ENCODE measurements around the gene VWC2L. TPM values are rescaled to one million over a fixed set of nuclear protein-coding genes. Genes with fewer than 3 reads are reported as not detected.

Gene VWC2L
- total RNA-seq, 1 experiment from 2014 or later: not detected

DNA sequence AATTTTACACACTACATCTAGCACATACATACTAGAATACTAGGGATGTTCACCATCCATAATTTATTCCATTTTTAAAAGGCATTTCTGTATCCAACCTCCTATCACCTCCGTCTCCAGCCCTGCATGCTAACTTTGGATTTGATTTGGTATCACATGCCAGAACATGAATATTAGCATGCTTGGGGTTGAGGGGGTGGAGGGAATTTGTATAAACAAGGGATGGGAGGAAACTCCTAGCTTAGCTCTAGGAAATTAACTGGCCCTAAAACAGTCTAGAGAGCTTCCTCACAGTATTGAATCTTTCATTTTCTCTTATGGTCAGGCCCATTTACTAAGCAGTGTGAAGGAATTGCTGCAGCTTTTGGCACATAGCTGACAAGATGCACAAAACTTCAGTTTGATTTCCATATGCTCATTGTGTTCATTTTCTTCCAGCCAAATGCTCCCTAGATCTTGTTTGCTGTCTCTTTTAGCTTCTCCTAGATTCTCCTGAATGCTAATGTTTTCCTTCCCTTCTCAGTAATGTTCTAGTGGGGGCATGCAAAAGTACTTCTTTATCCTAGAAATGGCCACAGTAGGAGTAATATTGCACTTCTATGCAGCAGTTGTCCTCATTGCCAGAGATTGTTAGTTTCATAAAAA is 135.2 kb downstream of the VWC2L start (continued):
- TF ChIP-seq CREM (CRISPR knock-in tag; IDR thresholded peaks at IDR 0.05): no peak
- TF ChIP-seq, protein P1, sequence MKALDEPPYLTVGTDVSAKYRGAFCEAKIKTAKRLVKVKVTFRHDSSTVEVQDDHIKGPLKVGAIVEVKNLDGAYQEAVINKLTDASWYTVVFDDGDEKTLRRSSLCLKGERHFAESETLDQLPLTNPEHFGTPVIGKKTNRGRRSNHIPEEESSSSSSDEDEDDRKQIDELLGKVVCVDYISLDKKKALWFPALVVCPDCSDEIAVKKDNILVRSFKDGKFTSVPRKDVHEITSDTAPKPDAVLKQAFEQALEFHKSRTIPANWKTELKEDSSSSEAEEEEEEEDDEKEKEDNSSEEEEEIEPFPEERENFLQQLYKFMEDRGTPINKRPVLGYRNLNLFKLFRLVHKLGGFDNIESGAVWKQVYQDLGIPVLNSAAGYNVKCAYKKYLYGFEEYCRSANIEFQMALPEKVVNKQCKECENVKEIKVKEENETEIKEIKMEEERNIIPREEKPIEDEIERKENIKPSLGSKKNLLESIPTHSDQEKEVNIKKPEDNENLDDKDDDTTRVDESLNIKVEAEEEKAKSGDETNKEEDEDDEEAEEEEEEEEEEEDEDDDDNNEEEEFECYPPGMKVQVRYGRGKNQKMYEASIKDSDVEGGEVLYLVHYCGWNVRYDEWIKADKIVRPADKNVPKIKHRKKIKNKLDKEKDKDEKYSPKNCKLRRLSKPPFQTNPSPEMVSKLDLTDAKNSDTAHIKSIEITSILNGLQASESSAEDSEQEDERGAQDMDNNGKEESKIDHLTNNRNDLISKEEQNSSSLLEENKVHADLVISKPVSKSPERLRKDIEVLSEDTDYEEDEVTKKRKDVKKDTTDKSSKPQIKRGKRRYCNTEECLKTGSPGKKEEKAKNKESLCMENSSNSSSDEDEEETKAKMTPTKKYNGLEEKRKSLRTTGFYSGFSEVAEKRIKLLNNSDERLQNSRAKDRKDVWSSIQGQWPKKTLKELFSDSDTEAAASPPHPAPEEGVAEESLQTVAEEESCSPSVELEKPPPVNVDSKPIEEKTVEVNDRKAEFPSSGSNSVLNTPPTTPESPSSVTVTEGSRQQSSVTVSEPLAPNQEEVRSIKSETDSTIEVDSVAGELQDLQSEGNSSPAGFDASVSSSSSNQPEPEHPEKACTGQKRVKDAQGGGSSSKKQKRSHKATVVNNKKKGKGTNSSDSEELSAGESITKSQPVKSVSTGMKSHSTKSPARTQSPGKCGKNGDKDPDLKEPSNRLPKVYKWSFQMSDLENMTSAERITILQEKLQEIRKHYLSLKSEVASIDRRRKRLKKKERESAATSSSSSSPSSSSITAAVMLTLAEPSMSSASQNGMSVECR (CRISPR knock-in tag; IDR thresholded peaks at IDR 0.05; ENCODE audit: borderline replicate concordance): no peak
- no peak for TF ChIP-seq SMAD3 (CRISPR knock-in tag; IDR thresholded peaks at IDR 0.05; ENCODE audit: borderline replicate concordance)
- TF ChIP-seq ZNF281 (CRISPR knock-in tag; IDR thresholded peaks at IDR 0.05): no peak
- TF ChIP-seq OVOL2 (CRISPR knock-in tag; IDR thresholded peaks at IDR 0.05; ENCODE audit: borderline replicate concordance): no peak
- TF ChIP-seq NR3C1 (CRISPR knock-in tag; conservative IDR thresholded peaks at IDR 0.05; ENCODE audit: low read depth): no peak

GRCh38 chr2:214547931-214548330 is 137.1 kb downstream of the VWC2L start:
- ATAC-seq (no peak), DNase-seq (ENCODE audit: low spot score) (no peak)
- Mint-ChIP-seq H3K9me3 (no peaks in the 10 kb centered on the region), H3K36me3 (no peaks in the 10 kb centered on the region), H3K4me3 (no peak overlapping the region), H3K27me3 (ENCODE audit: low read depth) (no peaks in the 10 kb centered on the region), H3K27ac (no peak overlapping the region), H3K4me1 (no peaks in the 10 kb centered on the region)
- ChIA-PET CTCF (no interaction called here), POLR2A (no interaction called here)
- TF ChIP-seq, protein P2, sequence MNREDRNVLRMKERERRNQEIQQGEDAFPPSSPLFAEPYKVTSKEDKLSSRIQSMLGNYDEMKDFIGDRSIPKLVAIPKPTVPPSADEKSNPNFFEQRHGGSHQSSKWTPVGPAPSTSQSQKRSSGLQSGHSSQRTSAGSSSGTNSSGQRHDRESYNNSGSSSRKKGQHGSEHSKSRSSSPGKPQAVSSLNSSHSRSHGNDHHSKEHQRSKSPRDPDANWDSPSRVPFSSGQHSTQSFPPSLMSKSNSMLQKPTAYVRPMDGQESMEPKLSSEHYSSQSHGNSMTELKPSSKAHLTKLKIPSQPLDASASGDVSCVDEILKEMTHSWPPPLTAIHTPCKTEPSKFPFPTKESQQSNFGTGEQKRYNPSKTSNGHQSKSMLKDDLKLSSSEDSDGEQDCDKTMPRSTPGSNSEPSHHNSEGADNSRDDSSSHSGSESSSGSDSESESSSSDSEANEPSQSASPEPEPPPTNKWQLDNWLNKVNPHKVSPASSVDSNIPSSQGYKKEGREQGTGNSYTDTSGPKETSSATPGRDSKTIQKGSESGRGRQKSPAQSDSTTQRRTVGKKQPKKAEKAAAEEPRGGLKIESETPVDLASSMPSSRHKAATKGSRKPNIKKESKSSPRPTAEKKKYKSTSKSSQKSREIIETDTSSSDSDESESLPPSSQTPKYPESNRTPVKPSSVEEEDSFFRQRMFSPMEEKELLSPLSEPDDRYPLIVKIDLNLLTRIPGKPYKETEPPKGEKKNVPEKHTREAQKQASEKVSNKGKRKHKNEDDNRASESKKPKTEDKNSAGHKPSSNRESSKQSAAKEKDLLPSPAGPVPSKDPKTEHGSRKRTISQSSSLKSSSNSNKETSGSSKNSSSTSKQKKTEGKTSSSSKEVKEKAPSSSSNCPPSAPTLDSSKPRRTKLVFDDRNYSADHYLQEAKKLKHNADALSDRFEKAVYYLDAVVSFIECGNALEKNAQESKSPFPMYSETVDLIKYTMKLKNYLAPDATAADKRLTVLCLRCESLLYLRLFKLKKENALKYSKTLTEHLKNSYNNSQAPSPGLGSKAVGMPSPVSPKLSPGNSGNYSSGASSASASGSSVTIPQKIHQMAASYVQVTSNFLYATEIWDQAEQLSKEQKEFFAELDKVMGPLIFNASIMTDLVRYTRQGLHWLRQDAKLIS (CRISPR knock-in tag; IDR thresholded peaks at IDR 0.05; ENCODE audit: borderline replicate concordance): no peak
- no peak for TF ChIP-seq ZNF671 (CRISPR knock-in tag; IDR thresholded peaks at IDR 0.05)
- TF ChIP-seq ERG (CRISPR knock-in tag; IDR thresholded peaks at IDR 0.05): no peak
- no peak for TF ChIP-seq NFYB (CRISPR knock-in tag; conservative IDR thresholded peaks at IDR 0.05; ENCODE audit: low read depth)
- TF ChIP-seq, protein P3, sequence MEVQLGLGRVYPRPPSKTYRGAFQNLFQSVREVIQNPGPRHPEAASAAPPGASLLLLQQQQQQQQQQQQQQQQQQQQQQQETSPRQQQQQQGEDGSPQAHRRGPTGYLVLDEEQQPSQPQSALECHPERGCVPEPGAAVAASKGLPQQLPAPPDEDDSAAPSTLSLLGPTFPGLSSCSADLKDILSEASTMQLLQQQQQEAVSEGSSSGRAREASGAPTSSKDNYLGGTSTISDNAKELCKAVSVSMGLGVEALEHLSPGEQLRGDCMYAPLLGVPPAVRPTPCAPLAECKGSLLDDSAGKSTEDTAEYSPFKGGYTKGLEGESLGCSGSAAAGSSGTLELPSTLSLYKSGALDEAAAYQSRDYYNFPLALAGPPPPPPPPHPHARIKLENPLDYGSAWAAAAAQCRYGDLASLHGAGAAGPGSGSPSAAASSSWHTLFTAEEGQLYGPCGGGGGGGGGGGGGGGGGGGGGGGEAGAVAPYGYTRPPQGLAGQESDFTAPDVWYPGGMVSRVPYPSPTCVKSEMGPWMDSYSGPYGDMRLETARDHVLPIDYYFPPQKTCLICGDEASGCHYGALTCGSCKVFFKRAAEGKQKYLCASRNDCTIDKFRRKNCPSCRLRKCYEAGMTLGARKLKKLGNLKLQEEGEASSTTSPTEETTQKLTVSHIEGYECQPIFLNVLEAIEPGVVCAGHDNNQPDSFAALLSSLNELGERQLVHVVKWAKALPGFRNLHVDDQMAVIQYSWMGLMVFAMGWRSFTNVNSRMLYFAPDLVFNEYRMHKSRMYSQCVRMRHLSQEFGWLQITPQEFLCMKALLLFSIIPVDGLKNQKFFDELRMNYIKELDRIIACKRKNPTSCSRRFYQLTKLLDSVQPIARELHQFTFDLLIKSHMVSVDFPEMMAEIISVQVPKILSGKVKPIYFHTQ (CRISPR knock-in tag; IDR thresholded peaks at IDR 0.05): no peak
- no peak for TF ChIP-seq ATF6 (CRISPR knock-in tag; IDR thresholded peaks at IDR 0.05)
- TF ChIP-seq FOXP4 (CRISPR knock-in tag; IDR thresholded peaks at IDR 0.05): no peak
- TF ChIP-seq RELA (CRISPR knock-in tag; IDR thresholded peaks at IDR 0.05; ENCODE audit: borderline replicate concordance): no peak
